H9 (cell line): Measurements from ENCODE around the gene PDZD2. TPM values are rescaled to one million over a fixed set of nuclear protein-coding genes. Genes with fewer than 3 reads are reported as not detected.

Experiments used
- DNase-seq: peaks from one replicate; pipeline ENCODE4 v3.0.0-alpha.2; 2017
- H2AFZ ChIP-seq: one replicate; pipeline ENCODE4 v1.6.1; 2013; ENCODE audit warnings: mild to moderate bottlenecking, low read length, control low read depth, moderate library complexity
- H2AK5ac ChIP-seq: 2 replicates; pipeline ENCODE4 v1.6.1; 2013; ENCODE audit warnings: low read length, control low read depth, mixed read lengths; ENCODE audit not compliant: insufficient read length
- H2BK120ac ChIP-seq: one replicate; pipeline ENCODE4 v1.6.1; 2013; ENCODE audit warnings: low read depth, mild to moderate bottlenecking, low read length, control low read depth, inconsistent platforms; ENCODE audit not compliant: poor library complexity, severe bottlenecking
- H2BK12ac ChIP-seq: 2 replicates; pipeline ENCODE4 v1.6.1; 2013; ENCODE audit warnings: low read length, control low read depth, mixed read lengths, low read depth; ENCODE audit not compliant: insufficient read length
- H2BK15ac ChIP-seq: 2 replicates; pipeline ENCODE4 v1.6.1; 2013; ENCODE audit warnings: low read depth, low read length, control low read depth
- H2BK20ac ChIP-seq: one replicate; pipeline ENCODE4 v1.6.1; 2013; ENCODE audit warnings: low read depth, mild to moderate bottlenecking, low read length, control low read depth, inconsistent platforms; ENCODE audit not compliant: poor library complexity, severe bottlenecking
- H2BK5ac ChIP-seq: 2 replicates; pipeline ENCODE4 v1.6.1; 2013; ENCODE audit warnings: low read length, control low read depth, mixed read lengths; ENCODE audit not compliant: insufficient read length
- H3K14ac ChIP-seq: 2 replicates; pipeline ENCODE4 v1.6.1; 2013; ENCODE audit warnings: low read length, control low read depth; ENCODE audit not compliant: insufficient read depth
- H3K18ac ChIP-seq: 2 replicates; pipeline ENCODE4 v1.6.1; 2013; ENCODE audit warnings: low read depth, mild to moderate bottlenecking, mixed read lengths, low read length, control low read depth; ENCODE audit not compliant: insufficient read length
- H3K23ac ChIP-seq: 2 replicates; pipeline ENCODE4 v1.6.1; 2013; ENCODE audit warnings: low read length, control low read depth, mixed read lengths, low read depth; ENCODE audit not compliant: insufficient read length
- H3K23me2 ChIP-seq: 2 replicates; pipeline ENCODE4 v1.6.1; 2013; ENCODE audit warnings: low read depth, mild to moderate bottlenecking, mixed read lengths, low read length, control low read depth; ENCODE audit not compliant: insufficient read length, poor library complexity, severe bottlenecking
- H3K27ac ChIP-seq: 2 replicates; pipeline ENCODE4 v1.5.1; 2013; ENCODE audit warnings: low read length, control low read depth, mixed read lengths, low read depth; ENCODE audit not compliant: insufficient read length
- H3K27me3 ChIP-seq: 2 replicates; pipeline ENCODE4 v1.6.1; 2013; ENCODE audit warnings: low read length, control low read depth, inconsistent platforms; ENCODE audit not compliant: insufficient read depth
- H3K4ac ChIP-seq: 2 replicates; pipeline ENCODE4 v1.6.1; 2013; ENCODE audit warnings: low read depth, mild to moderate bottlenecking, control low read depth, inconsistent platforms, low read length, moderate library complexity
- H3K4me1 ChIP-seq: 2 replicates; pipeline ENCODE4 v1.6.1; 2013; ENCODE audit warnings: low read length, control low read depth, inconsistent platforms; ENCODE audit not compliant: insufficient read depth
- H3K4me2 ChIP-seq: 2 replicates; pipeline ENCODE4 v1.6.1; 2013; ENCODE audit warnings: low read length, control low read depth, mixed read lengths; ENCODE audit not compliant: insufficient read length, insufficient read depth
- H3K56ac ChIP-seq: 2 replicates; pipeline ENCODE4 v1.6.1; 2013; ENCODE audit warnings: low read depth, mild to moderate bottlenecking, mixed read lengths, low read length, control low read depth; ENCODE audit not compliant: insufficient read length
- H3K79me1 ChIP-seq: 2 replicates; pipeline ENCODE4 v1.6.1; 2013; ENCODE audit warnings: low read depth, mild to moderate bottlenecking, moderate library complexity, low read length, control low read depth, inconsistent platforms; ENCODE audit not compliant: insufficient read depth, poor library complexity, severe bottlenecking
- H3K79me2 ChIP-seq: 2 replicates; pipeline ENCODE4 v1.6.1; 2013; ENCODE audit warnings: low read length, control low read depth, inconsistent platforms; ENCODE audit not compliant: insufficient read depth
- H3K9ac ChIP-seq: 2 replicates; pipeline ENCODE4 v1.6.1; 2013; ENCODE audit warnings: low read length, control low read depth, mixed read lengths; ENCODE audit not compliant: insufficient read length; ENCODE audit errors: extremely low read depth
- H3K9me3 ChIP-seq: one replicate; pipeline ENCODE4 v1.6.1; 2013; ENCODE audit warnings: low read depth, low read length, inconsistent platforms; ENCODE audit not compliant: control insufficient read depth
- H3T11ph ChIP-seq: one replicate; pipeline ENCODE4 v1.6.1; 2013; ENCODE audit warnings: mild to moderate bottlenecking, low read length, control low read depth, inconsistent platforms
- H4K20me1 ChIP-seq: one replicate; pipeline ENCODE4 v1.6.1; 2013; ENCODE audit not compliant: control insufficient read depth, insufficient read length, insufficient read depth
- H4K5ac ChIP-seq: 2 replicates; pipeline ENCODE4 v1.6.1; 2013; ENCODE audit warnings: low read depth, mild to moderate bottlenecking, mixed read lengths, low read length, control low read depth; ENCODE audit not compliant: insufficient read length
- H4K8ac ChIP-seq: replicated peaks from 2 replicates; pipeline ENCODE4 v1.6.1; 2013; ENCODE audit warnings: low read length, control low read depth, mixed read lengths, low read depth; ENCODE audit not compliant: insufficient read length
- H4K91ac ChIP-seq: 2 replicates; pipeline ENCODE4 v1.6.1; 2013; ENCODE audit warnings: low read depth, mild to moderate bottlenecking, moderate library complexity, mixed read lengths, low read length, control low read depth; ENCODE audit not compliant: insufficient read length
- H3K27ac Mint-ChIP-seq, 3 experiments: 2 replicates in 2 of 3; 3 replicates in 1 of 3; pipeline ENCODE4 v1.8.0; 2020 to 2021; ENCODE audit warnings: mixed read lengths in 3 of 3, mild to moderate bottlenecking in 1 of 3, moderate library complexity in 1 of 3
- H3K27me3 Mint-ChIP-seq: 2 replicates; pipeline ENCODE4 v1.8.0; 2021; ENCODE audit warnings: low read depth, mild to moderate bottlenecking, moderate library complexity, mixed read lengths
- H3K36me3 Mint-ChIP-seq, 3 experiments: 2 replicates in 2 of 3; 3 replicates in 1 of 3; pipeline ENCODE4 v1.8.0; 2020 to 2021; ENCODE audit warnings: low read depth in 3 of 3, mixed read lengths in 3 of 3; ENCODE audit not compliant: insufficient read depth in 1 of 3
- H3K4me1 Mint-ChIP-seq, 2 experiments: 2 replicates each; pipeline ENCODE4 v1.8.0; 2020; ENCODE audit warnings: mixed read lengths in 2 of 2
- H3K4me3 Mint-ChIP-seq, 2 experiments: 2 replicates in 1 of 2; 3 replicates in 1 of 2; pipeline ENCODE4 v1.8.0; 2020 to 2021; ENCODE audit warnings: mild to moderate bottlenecking in 2 of 2, mixed read lengths in 2 of 2, moderate library complexity in 1 of 2
- H3K9me3 Mint-ChIP-seq, 2 experiments: 2 replicates in 1 of 2; 3 replicates in 1 of 2; pipeline ENCODE4 v1.8.0; 2020; ENCODE audit warnings: mild to moderate bottlenecking in 2 of 2, mixed read lengths in 2 of 2, moderate library complexity in 1 of 2
- CTCF ChIP-seq: fragments of 200-600 bp; sonication (generic); conservative IDR thresholded peaks from 3 replicates; pipeline ENCODE4 v1.8.0; 2021; ENCODE audit warnings: antibody characterized with exemption, mild to moderate bottlenecking
- WGBS: extraction: QIAGEN DNeasy Blood & Tissue Kit; methylation state at CpG from one replicate; pipeline ENCODE4 v1.1.7; 2013; ENCODE audit warnings: missing lambda C conversion rate, low lambda C conversion rate, mixed read lengths; ENCODE audit not compliant: insufficient read length; ENCODE audit errors: extremely low coverage; 5-methylcytosine and 5-hydroxymethylcytosine counted together
- total RNA-seq: library from RNA; stranded (reverse); gene quantifications from 2 replicates; pipeline ENCODE4 v1.2.1, GENCODE V29; 2021

PDZD2 gene
- total RNA-seq, 1 experiment from 2014 or later, result 9.9 TPM

- H3K56ac ChIP-seq, result no peak overlapping the region
- no peaks in the 10 kb centered on the region for H3K27me3 ChIP-seq
- H3K18ac ChIP-seq, result no peak overlapping the region
- no peak for TF ChIP-seq CTCF
- no peaks in the 10 kb centered on the region for H3K79me2 ChIP-seq
- H2BK5ac ChIP-seq, result no peak overlapping the region
- H3K9me3 Mint-ChIP-seq, result no peaks in the 10 kb centered on the region
- H3K36me3 Mint-ChIP-seq, result peaks cover 0 to 6% (median 2%) of the 10 kb centered on the region in 3 experiments; a peak in 5 of 7 replicates
- no peak overlapping the region for H4K8ac ChIP-seq
- no peak overlapping the region for H3K4ac ChIP-seq
- H2BK120ac ChIP-seq, result no peak overlapping the region
- no peak overlapping the region for H2BK12ac ChIP-seq
- peaks cover 17% of the 10 kb centered on the region; the same call in 1 of the 2 replicates for H3K4me1 ChIP-seq
- H3K9ac ChIP-seq, result no peak overlapping the region
- no peak for DNase-seq
- no peak overlapping the region for H2BK20ac ChIP-seq
- H3K14ac ChIP-seq, result no peak overlapping the region
- H3K23me2 ChIP-seq, result no peaks in the 10 kb centered on the region
- no peak overlapping the region for H3K23ac ChIP-seq
- H3K4me3 Mint-ChIP-seq, result no peak overlapping the region
- H3T11ph ChIP-seq, result no peak overlapping the region
- H2AK5ac ChIP-seq, result no peak overlapping the region
- no CpG with 5 or more reads among the region's 4 CpGs for WGBS
- H3K9me3 ChIP-seq, result no peaks in the 10 kb centered on the region
- H2AFZ ChIP-seq, result no peak overlapping the region
- H2BK15ac ChIP-seq, result no peak overlapping the region
- no peak overlapping the region for H4K91ac ChIP-seq
- no peaks in the 10 kb centered on the region for H3K27me3 Mint-ChIP-seq
- H3K4me1 Mint-ChIP-seq, result peaks cover 47 to 53% of the 10 kb centered on the region in 2 experiments
- no peaks in the 10 kb centered on the region for H4K20me1 ChIP-seq
- no peak overlapping the region for H3K27ac Mint-ChIP-seq
- no peak overlapping the region for H4K5ac ChIP-seq
- H3K4me2 ChIP-seq, result no peak overlapping the region
- no peaks in the 10 kb centered on the region for H3K79me1 ChIP-seq
- no peak overlapping the region for H3K27ac ChIP-seq
Observed at GRCh38 chr5:31995006-31995405, 356.1 kb downstream of the PDZD2 start.
